CD14-positive monocyte (primary cell): ENCODE data around the gene HCN2. TPM values are rescaled to one million over a fixed set of nuclear protein-coding genes. Genes with fewer than 3 reads are reported as not detected.

Source experiments
- DNase-seq, 3 donors: peaks; one replicate each; pipeline ENCODE4 v3.0.0-alpha.2; 2011 to 2022
- H2AFZ ChIP-seq: 2 replicates; pipeline ENCODE4 v1.6.0; 2012; ENCODE audit warnings: mild to moderate bottlenecking, low read depth, low read length, inconsistent platforms; ENCODE audit not compliant: insufficient read depth, poor library complexity, severe bottlenecking
- H3K27ac ChIP-seq, 2 donors: 1 replicate in 1 of 2; 2 replicates in 1 of 2; pipeline ENCODE4 v1.5.1; 2012 to 2013; ENCODE audit warnings: low read length in 2 of 2, control low read depth in 1 of 2, inconsistent platforms in 1 of 2, low read depth in 1 of 2, mild to moderate bottlenecking in 1 of 2
- H3K27me3 ChIP-seq, 2 donors: one replicate each; pipeline versions ENCODE4 v1.6.0 to v1.6.1; 2011 to 2013; ENCODE audit warnings: low read length in 2 of 2; ENCODE audit not compliant: control insufficient read depth in 2 of 2, insufficient read depth in 2 of 2
- H3K36me3 ChIP-seq, 2 donors: replicated peaks in 1 of 2; 1 replicate in 1 of 2; 2 replicates in 1 of 2; pipeline versions ENCODE4 v1.5.1 to v1.6.1; 2012 to 2013; ENCODE audit warnings: low read length in 2 of 2, control low read depth in 1 of 2, inconsistent platforms in 1 of 2, mild to moderate bottlenecking in 1 of 2; ENCODE audit not compliant: insufficient read depth in 2 of 2, control insufficient read depth in 1 of 2
- H3K4me1 ChIP-seq, 2 donors: 1 replicate in 1 of 2; 2 replicates in 1 of 2; pipeline versions ENCODE4 v1.5.1 to v1.6.1; 2012 to 2013; ENCODE audit warnings: low read length in 2 of 2, control low read depth in 1 of 2, inconsistent platforms in 1 of 2, mild to moderate bottlenecking in 1 of 2, moderate library complexity in 1 of 2; ENCODE audit not compliant: insufficient read depth in 2 of 2, control insufficient read depth in 1 of 2
- H3K4me2 ChIP-seq: replicated peaks from 2 replicates; pipeline ENCODE3; 2012; ENCODE audit warnings: low read length, moderate library complexity, mild to moderate bottlenecking; ENCODE audit not compliant: poor library complexity, severe bottlenecking; ENCODE audit errors: extremely low read depth
- H3K4me3 ChIP-seq, 3 experiments: fragments of 200-600 bp in 1 of 3; sonication (generic) in 1 of 3; replicated peaks in 1 of 3; 1 replicate in 2 of 3; 2 replicates in 1 of 3; pipeline ENCODE4 v1.5.1; 2011 to 2013; ENCODE audit warnings: low read length in 3 of 3, mild to moderate bottlenecking in 3 of 3, control low read depth in 2 of 3, low read depth in 2 of 3, inconsistent platforms in 1 of 3, moderate library complexity in 1 of 3
- H3K79me2 ChIP-seq: 2 replicates; pipeline ENCODE4 v1.6.0; 2012; ENCODE audit warnings: mild to moderate bottlenecking, control low read depth, inconsistent platforms, low read length, moderate library complexity; ENCODE audit not compliant: insufficient read depth
- H3K9ac ChIP-seq: 2 replicates; pipeline ENCODE4 v1.6.0; 2017; ENCODE audit warnings: low read length, mild to moderate bottlenecking; ENCODE audit not compliant: insufficient read depth, poor library complexity, severe bottlenecking
- H3K9me3 ChIP-seq, 2 donors: replicated peaks in 1 of 2; 1 replicate in 1 of 2; 2 replicates in 1 of 2; pipeline versions ENCODE4 v1.5.1 to v1.6.1; 2012 to 2013; ENCODE audit warnings: low read length in 2 of 2, control low read depth in 1 of 2; ENCODE audit not compliant: control insufficient read depth in 1 of 2, insufficient read depth in 1 of 2
- H4K20me1 ChIP-seq: 2 replicates; pipeline ENCODE4 v1.6.0; 2012; ENCODE audit warnings: mild to moderate bottlenecking, low read length, control low read depth, moderate library complexity; ENCODE audit not compliant: insufficient read depth
- H3K27ac Mint-ChIP-seq, 7 donors: one replicate each; pipeline ENCODE4 v1.8.0; 2020; ENCODE audit warnings: mild to moderate bottlenecking in 7 of 7, mixed read lengths in 7 of 7, moderate library complexity in 6 of 7, inconsistent platforms in 2 of 7
- H3K27me3 Mint-ChIP-seq, 3 donors: one replicate each; pipeline ENCODE4 v1.8.0; 2021 to 2022; ENCODE audit warnings: low read depth in 3 of 3, mild to moderate bottlenecking in 3 of 3, mixed read lengths in 3 of 3, moderate library complexity in 3 of 3, inconsistent platforms in 1 of 3
- H3K36me3 Mint-ChIP-seq, 2 donors: one replicate each; pipeline ENCODE4 v1.8.0; 2020; ENCODE audit warnings: mixed read lengths in 2 of 2, inconsistent platforms in 1 of 2, mild to moderate bottlenecking in 1 of 2
- H3K4me1 Mint-ChIP-seq: one replicate; pipeline ENCODE4 v1.8.0; 2020; ENCODE audit warnings: mild to moderate bottlenecking, mixed read lengths
- H3K4me3 Mint-ChIP-seq, 2 donors: one replicate each; pipeline ENCODE4 v1.8.0; 2020; ENCODE audit warnings: mild to moderate bottlenecking in 2 of 2, mixed read lengths in 2 of 2, moderate library complexity in 1 of 2
- H3K9me3 Mint-ChIP-seq, 7 donors: one replicate each; pipeline ENCODE4 v1.8.0; 2020 to 2022; ENCODE audit warnings: mixed read lengths in 7 of 7, mild to moderate bottlenecking in 6 of 7, moderate library complexity in 6 of 7, inconsistent platforms in 2 of 7
- CTCF ChIP-seq: fragments of 200-600 bp; IDR thresholded peaks from one replicate; pipeline ENCODE4 v1.8.0; 2022; ENCODE audit warnings: antibody characterized with exemption, mild to moderate bottlenecking
- WGBS: methylation state at CpG from one replicate; pipeline ENCODE4 v1.1.5; 2013; ENCODE audit warnings: missing lambda C conversion rate; ENCODE audit not compliant: insufficient coverage; 5-methylcytosine and 5-hydroxymethylcytosine counted together
- intact Hi-C, 2 donors: fragments of 100-400 bp; cut with micrococcal nuclease; formaldehyde crosslinking; loops; one replicate each; pipeline versions ENCODE4 v1.15.0 to v1.15.1; 2023
- polyA plus RNA-seq, 3 donors: library from polyadenylated mRNA; depleted of rRNA in 1 of 3; unstranded in 2 of 3; stranded (reverse) in 1 of 3; fragments of 300-500 nt in 2 of 3; fragments of >200 nt in 1 of 3; fragmentation: Illumina TruSeq in 2 of 3; gene quantifications; 1 replicate in 2 of 3; 2 replicates in 1 of 3; pipeline ENCODE4 v1.2.3, GENCODE V29; 2012 to 2021

The HCN2 gene
- polyA plus RNA-seq, 3 donors: 0.21 TPM; not detected in 2

DNA sequence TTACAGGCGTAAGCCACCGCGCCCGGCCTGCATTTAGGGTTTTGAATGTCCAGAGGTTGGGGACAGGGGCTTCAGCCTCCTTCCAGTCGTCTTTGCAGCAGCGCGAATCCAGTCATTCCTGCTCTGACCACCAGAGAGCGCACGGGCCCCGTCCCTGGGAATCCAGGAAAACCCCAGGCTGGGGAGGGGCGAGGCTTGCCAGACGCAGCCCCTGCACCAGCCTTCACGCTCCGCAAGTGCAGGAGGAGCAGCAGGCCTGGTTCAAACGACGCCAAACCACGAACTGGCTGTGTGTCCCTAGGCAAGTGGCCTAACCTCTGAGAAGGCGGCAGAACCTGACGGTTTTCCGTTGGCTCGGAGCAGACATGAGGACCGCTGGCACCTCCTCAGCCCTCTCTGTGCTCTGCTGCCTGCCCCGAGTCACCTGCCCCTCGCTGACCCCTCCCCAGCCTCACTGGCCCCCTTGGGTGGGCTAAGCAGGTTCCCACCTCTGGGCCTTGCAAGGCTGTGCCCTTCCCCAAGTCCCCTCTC lies 75.3 kb downstream of the HCN2 start:
- peak; percentile 97 for TF ChIP-seq CTCF
- H2AFZ ChIP-seq: peak overlapping the region; percentile 80
- peaks cover 71 to 87% of the 10 kb centered on the region in 2 donors for H3K4me1 ChIP-seq
- no peaks in the 10 kb centered on the region for H3K9me3 ChIP-seq
- peaks cover 29% of the 10 kb centered on the region for H3K79me2 ChIP-seq
- H3K27me3 ChIP-seq: no peaks in the 10 kb centered on the region
- peak; percentile 77 to 82 (median 78) for DNase-seq
- H3K4me3 Mint-ChIP-seq: peak overlapping the region; percentile 59 to 63
- H3K27ac ChIP-seq: peak overlapping the region; percentile 16 to 21
- H3K9ac ChIP-seq: no peak overlapping the region
- H3K36me3 Mint-ChIP-seq: peaks cover 3 to 4% of the 10 kb centered on the region in 2 donors
- H3K27me3 Mint-ChIP-seq: peaks cover 0 to 2% (median 1%) of the 10 kb centered on the region in 3 donors
- H3K9me3 Mint-ChIP-seq: peaks cover 2 to 10% (median 6%) of the 10 kb centered on the region in 7 donors
- H3K27ac Mint-ChIP-seq: peak overlapping the region in 6 of 7 donors; percentile 26 to 94 (median 79)
- WGBS: 12% methylated on average over 24 of the region's 24 CpGs
- intact Hi-C loops: loop anchor here (1.0 to 5.0 kb wide), 5 partner anchors 14 to 132 kb away; partner anchors contain the start of genes BSG (in 1 of the 2) and PTBP1 (in 1 of the 2)
- peaks cover 22% of the 10 kb centered on the region for H4K20me1 ChIP-seq
- peaks cover 66% of the 10 kb centered on the region for H3K4me1 Mint-ChIP-seq
- peak overlapping the region in 2 of 3 experiments; percentile 9 to 39 for H3K4me3 ChIP-seq
- no peaks in the 10 kb centered on the region for H3K36me3 ChIP-seq
- H3K4me2 ChIP-seq: peak overlapping the region; percentile 37

Other genes with a start within 250 kb of the HCN2 start
- 10 to 100 TPM in 1 of 3 donors, 1 to 10 TPM in 2; 3.6 to 21.9 (median 6.9) TPM for gene MIER2, start 245.1 kb upstream of the HCN2 start, polyA plus RNA-seq
- not detected for gene C2CD4C, start 180.7 kb upstream of the HCN2 start, polyA plus RNA-seq
- not detected for gene SHC2, start 128.8 kb upstream of the HCN2 start, polyA plus RNA-seq
- gene MADCAM1, start 93.4 kb upstream of the HCN2 start, polyA plus RNA-seq: under 1 TPM in 1 of 3 donors, not detected in 2; 0.17 TPM
- gene TPGS1, start 82.4 kb upstream of the HCN2 start, polyA plus RNA-seq: 10 to 100 TPM in 2 of 3 donors, 1 to 10 TPM in 1; 9.2 to 48.1 (median 14.2) TPM
- 10 to 100 TPM; 25.2 to 49.2 (median 43.0) TPM for gene CDC34, start 58.1 kb upstream of the HCN2 start, polyA plus RNA-seq
- gene GZMM, start 45.8 kb upstream of the HCN2 start, polyA plus RNA-seq: 1 to 10 TPM in 1 of 3 donors, under 1 TPM in 2; 0.32 to 1.4 (median 0.48) TPM
- 100 to 1,000 TPM; 190 to 431 (median 364) TPM for gene BSG, start 17.3 kb upstream of the HCN2 start, polyA plus RNA-seq
- 10 to 100 TPM; 16.2 to 40.5 (median 17.6) TPM for gene POLRMT, start 43.7 kb downstream of the HCN2 start, polyA plus RNA-seq
- not detected for gene FGF22, start 50.0 kb downstream of the HCN2 start, polyA plus RNA-seq
- gene RNF126, start 73.3 kb downstream of the HCN2 start, polyA plus RNA-seq: 10 to 100 TPM; 29.1 to 51.6 (median 31.6) TPM
- 10 to 100 TPM in 1 of 3 donors, 1 to 10 TPM in 2; 2.5 to 42.1 (median 5.2) TPM for gene FSTL3, start 86.5 kb downstream of the HCN2 start, polyA plus RNA-seq
- 1 to 10 TPM in 1 of 3 donors, under 1 TPM in 2; 0.16 to 1.4 (median 0.78) TPM for gene PRSS57, start 105.6 kb downstream of the HCN2 start, polyA plus RNA-seq
- gene PALM, start 119.1 kb downstream of the HCN2 start, polyA plus RNA-seq: under 1 TPM in 1 of 3 donors, not detected in 2; 0.23 TPM
- not detected for gene MISP, start 161.2 kb downstream of the HCN2 start, polyA plus RNA-seq
- 100 to 1,000 TPM in 1 of 3 donors, 10 to 100 TPM in 2; 62.4 to 117 (median 81.6) TPM for gene PTBP1, start 207.6 kb downstream of the HCN2 start, polyA plus RNA-seq
- 1 to 10 TPM in 1 of 3 donors, not detected in 2; 1.2 TPM for gene PLPPR3, start 232.1 kb downstream of the HCN2 start, polyA plus RNA-seq
- gene AZU1, start 238.0 kb downstream of the HCN2 start, polyA plus RNA-seq: 1 to 10 TPM; 2.7 to 5.7 (median 4.3) TPM